Keratinocyte (primary cell): ENCODE results near the gene SECTM1.

Source experiments
- EZH2 ChIP-seq: IDR thresholded peaks from one replicate; pipeline ENCODE4 v1.6.1; 2012; ENCODE audit warnings: inconsistent platforms, mild to moderate bottlenecking, low read length, moderate library complexity
- TF ChIP-seq, protein P1 (sequence below), 3 experiments: IDR thresholded peaks in 1 of 3; conservative IDR thresholded peaks in 1 of 3; optimal IDR thresholded peaks in 1 of 3; 2 replicates in 2 of 3; 3 replicates in 1 of 3; pipeline versions ENCODE3 to v1.5.1; 2011; ENCODE audit warnings: low read length in 3 of 3, mild to moderate bottlenecking in 3 of 3, moderate library complexity in 2 of 3, control low read depth in 1 of 3, inconsistent platforms in 1 of 3; ENCODE audit not compliant: insufficient read depth in 2 of 3; ENCODE audit errors: extremely low read depth in 1 of 3

DNA sequence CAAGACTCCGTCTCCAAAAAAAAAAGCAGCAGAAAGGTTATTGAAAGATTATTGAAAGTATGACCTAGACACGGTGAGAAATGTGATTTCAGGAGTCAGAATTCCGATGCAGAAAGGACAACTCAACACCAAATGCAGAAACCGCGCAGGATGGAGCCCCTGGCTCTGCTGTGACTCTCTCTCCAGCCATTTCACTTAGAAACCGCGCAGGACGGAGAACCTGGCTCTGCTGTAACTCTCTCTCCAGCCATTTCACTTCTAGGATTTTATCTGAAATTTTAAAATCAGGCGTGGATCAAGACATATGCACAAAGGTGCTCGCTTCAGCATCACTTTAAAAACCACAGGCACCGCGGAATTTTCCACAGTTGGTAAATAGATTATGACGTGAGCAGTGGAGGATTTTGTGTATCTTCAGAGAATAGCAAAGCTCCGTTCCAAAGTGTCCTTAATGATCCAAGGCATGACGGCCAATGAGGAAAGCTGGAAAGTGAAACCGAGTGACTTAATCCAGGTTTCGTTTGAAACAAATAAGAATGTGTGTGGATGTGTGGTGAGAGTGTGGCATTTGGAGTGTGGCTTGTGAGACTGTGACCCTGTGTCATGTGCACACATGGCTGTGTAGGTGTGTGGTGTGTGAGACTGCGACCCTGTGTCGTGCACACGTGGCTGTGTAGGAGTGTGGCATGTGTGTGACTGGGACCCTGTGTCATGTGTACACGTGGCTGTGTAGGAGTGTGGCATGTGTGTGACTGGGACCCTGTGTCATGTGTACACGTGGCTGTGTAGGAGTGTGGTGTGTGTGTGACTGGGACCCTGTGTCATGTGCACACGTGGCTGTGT lies 47.5 kb upstream of the SECTM1 start:
- no peak for TF ChIP-seq EZH2
- TF ChIP-seq, protein P1, sequence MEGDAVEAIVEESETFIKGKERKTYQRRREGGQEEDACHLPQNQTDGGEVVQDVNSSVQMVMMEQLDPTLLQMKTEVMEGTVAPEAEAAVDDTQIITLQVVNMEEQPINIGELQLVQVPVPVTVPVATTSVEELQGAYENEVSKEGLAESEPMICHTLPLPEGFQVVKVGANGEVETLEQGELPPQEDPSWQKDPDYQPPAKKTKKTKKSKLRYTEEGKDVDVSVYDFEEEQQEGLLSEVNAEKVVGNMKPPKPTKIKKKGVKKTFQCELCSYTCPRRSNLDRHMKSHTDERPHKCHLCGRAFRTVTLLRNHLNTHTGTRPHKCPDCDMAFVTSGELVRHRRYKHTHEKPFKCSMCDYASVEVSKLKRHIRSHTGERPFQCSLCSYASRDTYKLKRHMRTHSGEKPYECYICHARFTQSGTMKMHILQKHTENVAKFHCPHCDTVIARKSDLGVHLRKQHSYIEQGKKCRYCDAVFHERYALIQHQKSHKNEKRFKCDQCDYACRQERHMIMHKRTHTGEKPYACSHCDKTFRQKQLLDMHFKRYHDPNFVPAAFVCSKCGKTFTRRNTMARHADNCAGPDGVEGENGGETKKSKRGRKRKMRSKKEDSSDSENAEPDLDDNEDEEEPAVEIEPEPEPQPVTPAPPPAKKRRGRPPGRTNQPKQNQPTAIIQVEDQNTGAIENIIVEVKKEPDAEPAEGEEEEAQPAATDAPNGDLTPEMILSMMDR (optimal IDR thresholded peaks at IDR 0.05 in 1 of 3, IDR thresholded peaks at IDR 0.05 in 1 of 3, conservative IDR thresholded peaks at IDR 0.05 in 1 of 3; ENCODE audit: extremely low read depth in 1 of 3, insufficient read depth in 2 of 3, low read length in 3 of 3), result no peak
